Glutamatergic neuron (in vitro differentiated cells): ENCODE data around the gene POC1A. TPM values are rescaled to one million over a fixed set of nuclear protein-coding genes. Genes with fewer than 3 reads are reported as not detected.
A peak's percentile ranks its signal among the peaks of the same experiment; 100 is the strongest.

Source experiments
- DNase-seq: peaks from one replicate; pipeline ENCODE4 v3.0.0; 2022
- H3K27ac Mint-ChIP-seq: one replicate; pipeline ENCODE4 v1.8.0; 2020; ENCODE audit warnings: mild to moderate bottlenecking, mixed read lengths, inconsistent platforms; ENCODE audit not compliant: unreplicated experiment
- H3K27me3 Mint-ChIP-seq: one replicate; pipeline ENCODE4 v1.8.0; 2020; ENCODE audit warnings: mild to moderate bottlenecking, moderate library complexity, mixed read lengths, inconsistent platforms; ENCODE audit not compliant: unreplicated experiment
- H3K36me3 Mint-ChIP-seq: one replicate; pipeline ENCODE4 v1.8.0; 2020; ENCODE audit warnings: mild to moderate bottlenecking, mixed read lengths, inconsistent platforms; ENCODE audit not compliant: unreplicated experiment
- H3K4me1 Mint-ChIP-seq: one replicate; pipeline ENCODE4 v1.8.0; 2020; ENCODE audit warnings: mild to moderate bottlenecking, low read depth, mixed read lengths, inconsistent platforms; ENCODE audit not compliant: unreplicated experiment
- H3K4me3 Mint-ChIP-seq: one replicate; pipeline ENCODE4 v1.8.0; 2020; ENCODE audit warnings: mild to moderate bottlenecking, mixed read lengths, inconsistent platforms; ENCODE audit not compliant: unreplicated experiment
- H3K9me3 Mint-ChIP-seq: one replicate; pipeline ENCODE4 v1.8.0; 2020; ENCODE audit warnings: mild to moderate bottlenecking, moderate library complexity, mixed read lengths, inconsistent platforms; ENCODE audit not compliant: unreplicated experiment
- total RNA-seq: library from RNA; stranded (reverse); fragmentation: NEBNext Ultra II Directional; extraction: Animal tissue kit (Norgen Biotek cat#: 25700); gene quantifications from one replicate; pipeline ENCODE4 v1.2.1, GENCODE V29; 2021; ENCODE audit not compliant: unreplicated experiment
- TF ChIP-seq, protein P1 (sequence below): fragments of 200-600 bp; sonication (generic); IDR thresholded peaks from one replicate; pipeline ENCODE4 v1.5.0; 2021; ENCODE audit not compliant: partially characterized antibody, unreplicated experiment

Gene POC1A
- total RNA-seq, 1 donor from 2014 or later: 3.2 TPM

DNA sequence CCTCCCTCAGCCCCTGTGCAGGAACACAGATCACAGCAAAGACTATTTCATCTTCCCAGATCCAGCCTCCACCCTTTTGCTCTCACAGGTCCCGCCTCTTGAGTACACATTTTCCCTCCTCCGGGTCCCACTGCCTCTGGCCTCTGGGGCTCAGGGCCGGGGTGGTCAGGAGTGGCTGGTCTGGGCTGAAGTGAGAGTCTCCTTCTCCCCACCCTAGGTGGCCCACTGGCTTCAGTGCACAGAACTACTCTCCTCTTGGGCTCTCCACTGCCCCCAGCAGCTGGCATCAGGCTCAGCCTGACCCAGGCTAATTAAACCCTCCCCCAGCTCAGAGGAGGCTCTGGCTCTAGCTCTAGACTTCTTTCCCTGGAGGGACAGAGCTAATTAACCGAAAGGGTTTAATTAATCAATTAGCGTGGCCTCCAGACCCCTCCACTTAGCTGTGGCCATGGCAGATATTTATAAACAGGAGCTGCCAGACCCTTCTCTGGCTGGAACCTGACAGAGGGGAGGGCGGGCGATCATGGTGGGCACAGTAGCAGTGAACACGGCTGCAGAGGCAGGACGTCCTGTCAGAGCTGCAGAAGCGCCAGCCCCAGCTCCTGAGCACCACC lies 113.0 kb downstream of the POC1A start:
- DNase-seq: no peak
- H3K27me3 Mint-ChIP-seq: peaks cover 7% of the 10 kb centered on the region
- peak overlapping the region; percentile 16 for H3K4me3 Mint-ChIP-seq
- no peak overlapping the region for H3K27ac Mint-ChIP-seq
- no peaks in the 10 kb centered on the region for H3K36me3 Mint-ChIP-seq
- peaks cover 5% of the 10 kb centered on the region for H3K9me3 Mint-ChIP-seq
- TF ChIP-seq, protein P1, sequence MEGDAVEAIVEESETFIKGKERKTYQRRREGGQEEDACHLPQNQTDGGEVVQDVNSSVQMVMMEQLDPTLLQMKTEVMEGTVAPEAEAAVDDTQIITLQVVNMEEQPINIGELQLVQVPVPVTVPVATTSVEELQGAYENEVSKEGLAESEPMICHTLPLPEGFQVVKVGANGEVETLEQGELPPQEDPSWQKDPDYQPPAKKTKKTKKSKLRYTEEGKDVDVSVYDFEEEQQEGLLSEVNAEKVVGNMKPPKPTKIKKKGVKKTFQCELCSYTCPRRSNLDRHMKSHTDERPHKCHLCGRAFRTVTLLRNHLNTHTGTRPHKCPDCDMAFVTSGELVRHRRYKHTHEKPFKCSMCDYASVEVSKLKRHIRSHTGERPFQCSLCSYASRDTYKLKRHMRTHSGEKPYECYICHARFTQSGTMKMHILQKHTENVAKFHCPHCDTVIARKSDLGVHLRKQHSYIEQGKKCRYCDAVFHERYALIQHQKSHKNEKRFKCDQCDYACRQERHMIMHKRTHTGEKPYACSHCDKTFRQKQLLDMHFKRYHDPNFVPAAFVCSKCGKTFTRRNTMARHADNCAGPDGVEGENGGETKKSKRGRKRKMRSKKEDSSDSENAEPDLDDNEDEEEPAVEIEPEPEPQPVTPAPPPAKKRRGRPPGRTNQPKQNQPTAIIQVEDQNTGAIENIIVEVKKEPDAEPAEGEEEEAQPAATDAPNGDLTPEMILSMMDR: no peak
- H3K4me1 Mint-ChIP-seq: peaks cover 23% of the 10 kb centered on the region

DNA sequence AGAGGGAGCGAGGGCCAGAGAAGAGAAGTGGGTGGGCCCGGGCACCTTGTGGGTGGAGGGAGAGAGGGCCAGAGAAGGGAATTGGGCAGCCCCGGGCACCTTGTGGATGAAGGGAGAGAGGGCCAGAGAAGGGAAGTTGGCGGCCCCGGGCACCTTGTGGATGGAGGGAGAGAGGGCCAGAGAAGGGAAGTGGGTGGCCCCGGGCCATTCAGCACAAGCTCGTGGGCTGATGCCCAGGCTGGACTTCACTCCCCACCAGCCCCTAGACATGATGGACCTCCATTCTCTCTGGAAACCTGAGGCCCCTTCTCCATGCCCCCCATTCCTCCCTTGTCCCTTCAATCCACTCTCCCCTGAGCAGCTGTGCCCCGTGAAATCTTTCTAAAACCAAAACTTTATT lies 113.6 kb downstream of the POC1A start:
- Mint-ChIP-seq H3K9me3 (peaks cover 4% of the 10 kb centered on the region), H3K4me1 (peaks cover 26% of the 10 kb centered on the region), H3K36me3 (no peaks in the 10 kb centered on the region), H3K27me3 (peaks cover 10% of the 10 kb centered on the region), H3K4me3 (no peak overlapping the region), H3K27ac (no peak overlapping the region)
- TF ChIP-seq, protein P1: no peak
- DNase-seq: no peak

DNA sequence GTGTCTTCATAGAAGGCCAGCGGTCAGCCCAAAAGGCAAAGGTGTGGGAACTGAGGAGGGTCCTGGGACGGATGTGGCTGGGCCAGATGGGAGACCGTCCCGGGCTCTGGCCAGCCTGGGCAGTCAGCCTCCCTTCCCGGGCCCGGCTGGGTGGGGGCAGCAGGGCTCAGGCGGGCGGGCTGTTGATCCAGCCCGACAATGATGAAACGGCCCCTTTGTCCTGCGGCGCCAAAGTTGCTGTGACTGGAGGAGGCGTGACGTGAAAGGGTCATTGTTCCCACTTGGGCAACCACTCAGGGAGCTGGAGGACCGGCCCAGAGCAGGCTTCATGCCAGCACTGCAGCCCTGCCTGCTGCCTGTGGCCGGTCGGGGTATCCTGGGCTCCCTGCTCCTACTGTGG lies 114.4 kb downstream of the POC1A start:
- TF ChIP-seq, protein P1: no peak
- Mint-ChIP-seq H3K9me3 (peaks cover 4% of the 10 kb centered on the region), H3K27me3 (peaks cover 9% of the 10 kb centered on the region), H3K4me3 (no peak overlapping the region), H3K36me3 (no peaks in the 10 kb centered on the region), H3K4me1 (peaks cover 20% of the 10 kb centered on the region), H3K27ac (no peak overlapping the region)
- no peak for DNase-seq

DNA sequence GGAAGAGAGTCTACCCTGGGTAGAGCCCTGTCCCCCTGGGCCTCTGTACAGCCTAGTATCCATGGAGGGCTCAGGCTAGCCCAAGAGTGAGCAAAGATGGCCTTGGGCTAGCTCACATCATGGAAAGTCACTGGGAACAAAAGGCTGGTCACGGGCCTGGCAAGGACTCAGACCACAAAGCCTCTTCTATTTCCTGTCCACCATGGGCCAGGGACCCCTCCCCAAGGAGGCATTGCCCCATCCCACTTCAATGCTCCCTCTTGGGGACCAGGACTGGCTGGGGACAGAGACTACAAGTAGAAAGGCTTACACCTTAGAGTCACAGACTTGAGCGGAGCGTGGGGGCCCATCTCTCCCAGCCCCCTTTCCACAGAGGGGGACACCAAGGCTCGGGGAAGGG lies 114.8 kb downstream of the POC1A start:
- peaks cover 3% of the 10 kb centered on the region for H3K9me3 Mint-ChIP-seq
- TF ChIP-seq, protein P1: no peak
- H3K27ac Mint-ChIP-seq: no peak overlapping the region
- no peak overlapping the region for H3K4me3 Mint-ChIP-seq
- DNase-seq: no peak
- H3K27me3 Mint-ChIP-seq: peaks cover 9% of the 10 kb centered on the region
- H3K36me3 Mint-ChIP-seq: no peaks in the 10 kb centered on the region
- peaks cover 20% of the 10 kb centered on the region for H3K4me1 Mint-ChIP-seq

DNA sequence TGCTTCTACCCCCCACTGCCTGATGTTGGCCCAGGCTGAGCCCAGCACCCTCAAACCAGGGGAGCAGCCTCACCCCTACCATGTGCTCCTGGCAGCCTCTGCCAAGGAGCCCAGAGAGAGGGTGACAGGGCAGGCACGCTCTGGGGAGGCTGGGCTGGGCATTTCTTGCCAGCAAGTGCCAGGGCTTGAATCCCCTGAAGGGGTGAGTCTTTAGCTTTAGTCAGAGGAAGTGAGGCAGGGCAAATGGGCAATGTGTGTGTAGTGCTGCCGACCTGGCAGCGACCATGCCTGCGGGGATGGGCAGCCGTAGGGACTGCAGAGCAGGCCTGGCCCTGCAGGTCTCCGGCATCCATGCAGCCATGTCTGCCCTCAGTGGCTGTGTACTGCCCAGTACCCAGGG lies 116.0 kb downstream of the POC1A start:
- peaks cover 2% of the 10 kb centered on the region for H3K9me3 Mint-ChIP-seq
- peaks cover 23% of the 10 kb centered on the region for H3K4me1 Mint-ChIP-seq
- H3K36me3 Mint-ChIP-seq: no peaks in the 10 kb centered on the region
- DNase-seq: no peak
- H3K4me3 Mint-ChIP-seq: no peak overlapping the region
- H3K27ac Mint-ChIP-seq: no peak overlapping the region
- TF ChIP-seq, protein P1: no peak
- H3K27me3 Mint-ChIP-seq: peaks cover 11% of the 10 kb centered on the region
